AG04450 (cell line): ENCODE results near the gene CYP4F2. TPM values are rescaled to one million over a fixed set of nuclear protein-coding genes. Genes with fewer than 3 reads are reported as not detected.
"Not testable (repeated sequence)": the region's sequence is repeated elsewhere in the genome, so short reads cannot be mapped to it uniquely, and the experiment has no call there.

ENCODE experiments used
- CTCF ChIA-PET: fragments of 300-600, 350-600 bp; formaldehyde crosslinking; extraction: SDS; loops from one replicate; lab custom pipeline; 2022; ENCODE audit warnings: antibody characterized with exemption, inconsistent platforms; lab: Charles Lee
- POLR2A ChIA-PET: fragments of 350-600 bp; formaldehyde crosslinking; extraction: SDS; loops from one replicate; lab custom pipeline; 2021; ENCODE audit warnings: antibody characterized with exemption, inconsistent platforms; lab: Yijun Ruan, JAX
- DNase-seq: peaks from one replicate; pipeline ENCODE4 v3.0.0-alpha.2; 2011; ENCODE audit warnings: low read depth, low spot score
- H3K27ac ChIP-seq: one replicate; pipeline ENCODE4 v1.5.1; 2012; ENCODE audit warnings: low read depth, low read length, control low read depth
- H3K27me3 ChIP-seq: one replicate; pipeline ENCODE4 v1.6.0; 2012; ENCODE audit warnings: low read length; ENCODE audit not compliant: control insufficient read depth, insufficient read depth
- H3K4me3 ChIP-seq: 2 replicates; pipeline ENCODE4 v1.5.1; 2011; ENCODE audit warnings: mild to moderate bottlenecking, low read depth, low read length, control low read depth
- H3K9me3 ChIP-seq: 2 replicates; pipeline ENCODE4 v1.5.1; 2012; ENCODE audit warnings: low read length; ENCODE audit not compliant: control insufficient read depth, insufficient read depth
- polyA plus RNA-seq: library from polyadenylated mRNA; depleted of rRNA; stranded (reverse); fragments of >200 nt; gene quantifications from 2 replicates; pipeline ENCODE4 v1.2.3, GENCODE V29; 2011
- TF ChIP-seq, protein P1 (sequence below): IDR thresholded peaks from 2 replicates; pipeline ENCODE4 v1.5.1; 2011; ENCODE audit warnings: low read depth, low read length, control low read depth, inconsistent platforms

The CYP4F2 gene
- polyA plus RNA-seq, 1 experiment, result not detected

GRCh38 chr19:15894359-15894758 lies 3.5 kb downstream of the CYP4F2 start:
- H3K4me3 ChIP-seq, result no peak overlapping the region
- H3K27me3 ChIP-seq, result no peaks in the 10 kb centered on the region
- peaks cover 7% of the 10 kb centered on the region; the same call in 1 of the 2 replicates for H3K9me3 ChIP-seq
- ChIA-PET CTCF (no interaction called here), POLR2A (no interaction called here)
- H3K27ac ChIP-seq, result no peak overlapping the region
- TF ChIP-seq, protein P1, sequence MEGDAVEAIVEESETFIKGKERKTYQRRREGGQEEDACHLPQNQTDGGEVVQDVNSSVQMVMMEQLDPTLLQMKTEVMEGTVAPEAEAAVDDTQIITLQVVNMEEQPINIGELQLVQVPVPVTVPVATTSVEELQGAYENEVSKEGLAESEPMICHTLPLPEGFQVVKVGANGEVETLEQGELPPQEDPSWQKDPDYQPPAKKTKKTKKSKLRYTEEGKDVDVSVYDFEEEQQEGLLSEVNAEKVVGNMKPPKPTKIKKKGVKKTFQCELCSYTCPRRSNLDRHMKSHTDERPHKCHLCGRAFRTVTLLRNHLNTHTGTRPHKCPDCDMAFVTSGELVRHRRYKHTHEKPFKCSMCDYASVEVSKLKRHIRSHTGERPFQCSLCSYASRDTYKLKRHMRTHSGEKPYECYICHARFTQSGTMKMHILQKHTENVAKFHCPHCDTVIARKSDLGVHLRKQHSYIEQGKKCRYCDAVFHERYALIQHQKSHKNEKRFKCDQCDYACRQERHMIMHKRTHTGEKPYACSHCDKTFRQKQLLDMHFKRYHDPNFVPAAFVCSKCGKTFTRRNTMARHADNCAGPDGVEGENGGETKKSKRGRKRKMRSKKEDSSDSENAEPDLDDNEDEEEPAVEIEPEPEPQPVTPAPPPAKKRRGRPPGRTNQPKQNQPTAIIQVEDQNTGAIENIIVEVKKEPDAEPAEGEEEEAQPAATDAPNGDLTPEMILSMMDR, result no peak
- DNase-seq, result no peak

DNA sequence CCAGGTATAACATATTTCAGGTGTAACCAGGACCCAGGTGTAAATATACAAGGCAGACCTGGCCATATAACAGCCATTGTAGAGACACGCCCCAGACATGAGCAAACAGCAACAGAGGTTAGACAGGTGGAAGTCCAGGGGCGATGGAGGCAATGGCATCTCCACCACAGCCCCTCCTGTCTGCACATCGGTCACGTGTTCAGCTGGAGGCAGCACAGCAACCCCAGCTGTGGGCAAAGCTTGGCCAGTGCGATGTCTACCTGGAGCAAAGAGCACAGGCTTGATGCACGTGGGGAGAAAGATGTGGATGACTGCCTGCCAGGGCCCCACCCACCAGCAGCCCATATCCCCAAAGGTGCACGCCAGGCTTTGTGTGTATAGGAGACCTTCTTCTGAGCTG lies 4.4 kb downstream of the CYP4F2 start:
- H3K9me3 ChIP-seq, result peaks cover 7% of the 10 kb centered on the region; the same call in 1 of the 2 replicates
- POLR2A ChIA-PET, result no interaction called here
- CTCF ChIA-PET, result no interaction called here
- no peak for DNase-seq
- H3K27ac ChIP-seq, result no peak overlapping the region
- H3K4me3 ChIP-seq, result no peak overlapping the region
- no peaks in the 10 kb centered on the region for H3K27me3 ChIP-seq
- TF ChIP-seq, protein P1, result no peak

DNA sequence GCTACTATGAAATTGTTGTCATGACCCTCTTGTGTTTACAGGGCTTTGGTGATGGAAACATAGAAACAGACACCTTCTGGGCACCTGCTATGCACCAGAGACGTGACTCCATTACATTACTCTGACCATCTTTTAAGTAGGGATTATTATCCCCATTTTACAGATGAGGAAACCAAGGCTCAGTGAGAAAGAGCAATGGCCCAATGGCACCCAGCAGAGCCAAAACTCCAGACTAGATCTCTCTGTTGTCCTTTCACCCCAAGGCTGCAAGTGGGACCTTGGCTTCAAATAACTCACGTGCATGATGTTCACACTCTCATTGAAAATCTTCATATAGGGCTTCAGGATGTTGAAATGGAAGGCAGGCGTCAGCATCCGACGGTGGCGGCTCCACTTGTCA lies 5.9 kb downstream of the CYP4F2 start:
- DNase-seq, result no peak
- no peak overlapping the region for H3K4me3 ChIP-seq
- POLR2A ChIA-PET, result no interaction called here
- no peak overlapping the region for H3K27ac ChIP-seq
- no peaks in the 10 kb centered on the region; the same call in 1 of the 2 replicates for H3K9me3 ChIP-seq
- CTCF ChIA-PET, result no interaction called here
- TF ChIP-seq, protein P1, result no peak
- no peaks in the 10 kb centered on the region for H3K27me3 ChIP-seq

GRCh38 chr19:15891434-15891833 lies 6.4 kb downstream of the CYP4F2 start:
- ChIA-PET POLR2A (no interaction called here), CTCF (no interaction called here)
- DNase-seq, result no peak

GRCh38 chr19:15889339-15889738 lies 8.5 kb downstream of the CYP4F2 start:
- POLR2A ChIA-PET, H3K27ac ChIP-seq, H3K9me3 ChIP-seq, H3K27me3 ChIP-seq, CTCF ChIA-PET, H3K4me3 ChIP-seq, DNase-seq: not testable (repeated sequence)

More at GRCh38 chr19:15891434-15891833, 6.4 kb downstream of the CYP4F2 start:
- TF ChIP-seq, protein P1, result no peak
- Histone ChIP-seq H3K4me3 (no peak overlapping the region), H3K27ac (no peak overlapping the region), H3K9me3 (no peaks in the 10 kb centered on the region; the same call in 1 of the 2 replicates), H3K27me3 (no peaks in the 10 kb centered on the region)

DNA sequence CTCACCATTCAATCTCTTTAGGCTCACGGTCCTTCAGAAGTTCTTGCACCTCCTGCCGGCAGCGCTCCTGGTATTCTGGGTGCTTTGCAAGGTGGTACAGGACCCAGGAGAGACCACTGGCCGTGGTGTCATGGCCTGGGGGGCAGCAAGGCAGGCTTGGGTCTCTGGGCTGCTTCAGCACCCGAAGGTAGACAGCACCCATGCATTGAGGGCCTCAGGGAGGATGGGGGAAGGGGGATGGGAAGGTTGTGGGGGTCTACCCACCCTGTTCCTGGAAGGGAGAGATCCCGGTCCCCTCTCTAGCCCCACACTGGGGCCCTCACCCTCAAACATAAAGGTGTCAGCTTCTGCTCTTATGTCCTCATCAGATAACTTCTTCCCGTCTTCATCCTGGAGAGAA lies 12.0 kb downstream of the CYP4F2 start:
- TF ChIP-seq, protein P1, result no peak
- POLR2A ChIA-PET, result no interaction called here
- CTCF ChIA-PET, result no interaction called here
- Histone ChIP-seq H3K4me3 (no peak overlapping the region), H3K27ac (no peak overlapping the region), H3K9me3 (no peaks in the 10 kb centered on the region), H3K27me3 (no peaks in the 10 kb centered on the region)
- no peak for DNase-seq
